Measurements from ENCODE around the gene GOLIM4.

- TF ChIP-seq E2F6 (IDR thresholded peaks at IDR 0.05; ENCODE audit: borderline replicate concordance, low read depth) = no peak
- no peak for TF ChIP-seq CEBPB (IDR thresholded peaks at IDR 0.05)
- no peak for TF ChIP-seq EP300 (IDR thresholded peaks at IDR 0.05)
- TF ChIP-seq FOSL2 (IDR thresholded peaks at IDR 0.05) = no peak
- no peak for TF ChIP-seq FOSL2 (CRISPR knock-in tag; IDR thresholded peaks at IDR 0.05)
- TF ChIP-seq POLR2A (IDR thresholded peaks at IDR 0.05; ENCODE audit: low read length) = no peak
- TF ChIP-seq CTCF (IDR thresholded peaks at IDR 0.05) = no peak
These were observed 99.2 kb downstream of the GOLIM4 start for GRCh38 chr3:167996514-167996913.

Data from A549 (cell line).